ENCODE measurements around the gene OR56A3.

The OR56A3 gene

GRCh38 chr11:5983443-5983842 lies 41.4 kb downstream of the OR56A3 start:
- Histone ChIP-seq H3K27me3 (ENCODE audit: insufficient read depth, low read depth, severe bottlenecking) (peaks cover 52% of the 10 kb centered on the region), H3K27ac (no peak overlapping the region), H3K9me3 (ENCODE audit: severe bottlenecking) (no peaks in the 10 kb centered on the region), H3K36me3 (no peaks in the 10 kb centered on the region), H3K4me3 (ENCODE audit: low read depth, low read length) (no peak overlapping the region)
- TF ChIP-seq CTCF (IDR thresholded peaks at IDR 0.05; ENCODE audit: low read depth, low read length), result no peak
- DNase-seq, result no peak

GRCh38 chr11:5986885-5987284 lies 44.8 kb downstream of the OR56A3 start, which contains the start of gene OR52L1:
Gene OR52L1, minus strand, starts transcription at chr11:5986985. Its CDS starts 55 bp downstream, at chr11:5986930.
- H3K27me3 ChIP-seq (ENCODE audit: insufficient read depth, low read depth, severe bottlenecking), result peaks cover 61% of the 10 kb centered on the region
- no peaks in the 10 kb centered on the region for H3K9me3 ChIP-seq (ENCODE audit: severe bottlenecking)
- TF ChIP-seq CTCF (IDR thresholded peaks at IDR 0.05; ENCODE audit: low read depth, low read length), result no peak
- H3K4me3 ChIP-seq (ENCODE audit: low read depth, low read length), result no peak within 1 kb of the TSS
- H3K36me3 ChIP-seq, result no peaks in the 10 kb centered on the region
- no peak within 1 kb of the TSS for H3K27ac ChIP-seq
- no peak for DNase-seq

DNA sequence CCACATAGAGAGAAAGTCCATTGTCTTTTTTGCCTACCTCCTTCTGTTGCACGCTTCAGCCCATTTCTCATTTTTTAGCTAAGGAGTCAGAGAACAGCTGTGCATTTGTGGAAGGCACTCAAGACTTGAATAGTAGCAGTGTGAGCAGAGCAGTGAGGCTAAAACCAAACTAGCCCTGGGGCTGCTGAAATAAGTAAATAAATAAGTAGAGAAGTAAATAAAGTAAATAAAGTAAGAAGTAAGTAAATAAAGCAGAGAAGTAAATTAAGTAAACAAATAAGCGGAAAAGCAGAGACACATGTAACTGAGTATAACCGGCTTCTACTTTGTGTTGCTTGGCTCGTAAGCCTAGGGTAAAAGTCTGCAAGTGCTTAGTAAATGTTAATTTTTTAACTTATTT lies 47.2 kb downstream of the OR56A3 start:
- no peak for DNase-seq
- no peak for TF ChIP-seq CTCF (IDR thresholded peaks at IDR 0.05; ENCODE audit: low read depth, low read length)

DNA sequence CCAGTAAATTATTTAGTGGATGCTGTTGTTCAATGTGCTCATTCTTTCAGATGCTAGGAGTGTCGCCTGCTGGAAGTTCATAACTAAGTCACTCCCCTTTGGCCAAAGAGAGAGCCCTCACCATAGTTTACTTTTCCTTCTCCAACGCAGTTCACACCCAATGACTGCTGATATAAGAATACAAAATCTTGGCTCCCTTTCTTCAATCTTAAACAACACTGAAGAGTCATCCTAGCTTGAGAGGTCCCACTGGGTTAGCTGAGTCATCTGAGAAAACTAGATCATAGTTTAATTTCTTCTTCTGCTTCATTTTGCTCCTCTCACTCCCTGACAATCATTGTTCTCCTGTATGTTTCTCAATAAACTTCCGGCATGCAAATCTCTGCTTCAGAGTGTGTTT lies 50.1 kb downstream of the OR56A3 start:
- no peak for TF ChIP-seq CTCF (IDR thresholded peaks at IDR 0.05; ENCODE audit: low read depth, low read length)
- H3K27me3 ChIP-seq (ENCODE audit: insufficient read depth, low read depth, severe bottlenecking), result peaks cover 62% of the 10 kb centered on the region
- H3K27ac ChIP-seq, result no peak overlapping the region
- H3K9me3 ChIP-seq (ENCODE audit: severe bottlenecking), result no peaks in the 10 kb centered on the region
- H3K36me3 ChIP-seq, result no peaks in the 10 kb centered on the region
- no peak overlapping the region for H3K4me3 ChIP-seq (ENCODE audit: low read depth, low read length)
- DNase-seq, result no peak

More for the DNA sequence above, 47.2 kb downstream of the OR56A3 start:
- Histone ChIP-seq H3K4me3 (ENCODE audit: low read depth, low read length) (no peak overlapping the region), H3K27me3 (ENCODE audit: insufficient read depth, low read depth, severe bottlenecking) (peaks cover 65% of the 10 kb centered on the region), H3K36me3 (no peaks in the 10 kb centered on the region), H3K9me3 (ENCODE audit: severe bottlenecking) (no peaks in the 10 kb centered on the region), H3K27ac (no peak overlapping the region)

DNA sequence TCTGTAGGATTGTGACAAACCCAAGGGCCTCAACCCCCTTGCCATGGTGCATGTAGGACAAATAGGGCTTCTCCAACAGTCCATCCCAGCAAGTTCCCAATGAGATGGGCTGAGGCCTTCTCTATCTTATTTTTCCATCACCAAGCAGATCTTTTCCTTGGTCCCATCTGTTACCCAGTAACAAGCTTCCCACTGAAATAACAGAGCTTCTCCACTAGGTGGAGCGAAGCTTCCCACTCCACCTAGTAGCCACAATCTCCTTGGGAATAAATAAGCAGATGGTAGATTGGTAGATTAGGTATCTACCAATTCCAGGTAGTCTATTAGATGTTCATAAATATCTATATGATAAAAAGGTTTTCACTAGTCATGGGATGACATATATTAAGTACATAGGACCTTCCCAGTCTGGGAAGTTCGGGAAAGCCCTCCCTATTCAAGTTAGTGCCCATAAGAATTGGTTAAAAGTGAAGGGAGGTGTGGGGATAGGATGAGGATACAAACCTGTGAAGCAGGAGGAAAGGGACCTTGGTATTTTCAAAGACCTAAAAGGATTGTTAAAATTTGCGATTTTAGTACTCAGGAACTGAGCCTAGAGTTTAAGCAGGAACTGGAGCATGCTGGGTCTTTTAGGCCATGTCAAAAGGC lies 50.7 kb downstream of the OR56A3 start:
- DNase-seq, result no peak
- Histone ChIP-seq H3K27me3 (ENCODE audit: insufficient read depth, low read depth, severe bottlenecking) (peaks cover 59% of the 10 kb centered on the region), H3K36me3 (no peaks in the 10 kb centered on the region), H3K27ac (no peak overlapping the region), H3K9me3 (ENCODE audit: severe bottlenecking) (no peaks in the 10 kb centered on the region), H3K4me3 (ENCODE audit: low read depth, low read length) (no peak overlapping the region)
- TF ChIP-seq CTCF (IDR thresholded peaks at IDR 0.05; ENCODE audit: low read depth, low read length), result peak; percentile 49

DNA sequence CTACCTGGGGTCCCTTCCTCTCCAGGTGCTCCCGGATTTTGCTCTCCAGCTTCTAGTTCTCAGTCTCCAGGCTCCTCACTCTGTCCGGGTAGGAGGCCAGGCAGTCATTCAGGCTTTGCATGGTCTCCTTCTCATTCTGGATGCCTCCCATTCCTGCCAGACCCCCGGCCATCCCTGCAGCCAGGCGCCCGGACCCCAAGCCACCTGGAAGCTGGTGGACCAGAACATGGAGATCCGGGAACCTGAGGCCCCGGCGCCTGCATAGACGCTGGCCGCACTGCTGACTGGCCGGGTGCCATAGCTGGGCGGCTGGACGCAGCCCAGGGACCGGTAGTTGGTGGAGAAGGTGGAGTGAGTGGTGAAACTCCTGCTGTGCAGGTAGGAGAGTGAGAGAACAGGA lies 52.7 kb downstream of the OR56A3 start:
- no peak for DNase-seq
- H3K9me3 ChIP-seq (ENCODE audit: severe bottlenecking), result no peaks in the 10 kb centered on the region
- TF ChIP-seq CTCF (IDR thresholded peaks at IDR 0.05; ENCODE audit: low read depth, low read length), result no peak
- H3K27ac ChIP-seq, result no peak overlapping the region
- H3K36me3 ChIP-seq, result no peaks in the 10 kb centered on the region
- no peak overlapping the region for H3K4me3 ChIP-seq (ENCODE audit: low read depth, low read length)
- peaks cover 52% of the 10 kb centered on the region for H3K27me3 ChIP-seq (ENCODE audit: insufficient read depth, low read depth, severe bottlenecking)

All from WERI-Rb-1 (cell line).